HG03460 (cell line): ENCODE measurements around the gene FNDC11.
"Not testable (repeated sequence)": the region's sequence is repeated elsewhere in the genome, so short reads cannot be mapped to it uniquely, and the experiment has no call there.

Source experiments
- ATAC-seq: cut with Tn5 transposase; IDR thresholded peaks from one replicate; pipeline ENCODE4 v1.9.1; 2021; ENCODE audit not compliant: unreplicated experiment

FNDC11 gene

GRCh38 chr20:63552481-63553249 is 1.3 kb upstream of the FNDC11 start:
- peak; percentile 40 for ATAC-seq

DNA sequence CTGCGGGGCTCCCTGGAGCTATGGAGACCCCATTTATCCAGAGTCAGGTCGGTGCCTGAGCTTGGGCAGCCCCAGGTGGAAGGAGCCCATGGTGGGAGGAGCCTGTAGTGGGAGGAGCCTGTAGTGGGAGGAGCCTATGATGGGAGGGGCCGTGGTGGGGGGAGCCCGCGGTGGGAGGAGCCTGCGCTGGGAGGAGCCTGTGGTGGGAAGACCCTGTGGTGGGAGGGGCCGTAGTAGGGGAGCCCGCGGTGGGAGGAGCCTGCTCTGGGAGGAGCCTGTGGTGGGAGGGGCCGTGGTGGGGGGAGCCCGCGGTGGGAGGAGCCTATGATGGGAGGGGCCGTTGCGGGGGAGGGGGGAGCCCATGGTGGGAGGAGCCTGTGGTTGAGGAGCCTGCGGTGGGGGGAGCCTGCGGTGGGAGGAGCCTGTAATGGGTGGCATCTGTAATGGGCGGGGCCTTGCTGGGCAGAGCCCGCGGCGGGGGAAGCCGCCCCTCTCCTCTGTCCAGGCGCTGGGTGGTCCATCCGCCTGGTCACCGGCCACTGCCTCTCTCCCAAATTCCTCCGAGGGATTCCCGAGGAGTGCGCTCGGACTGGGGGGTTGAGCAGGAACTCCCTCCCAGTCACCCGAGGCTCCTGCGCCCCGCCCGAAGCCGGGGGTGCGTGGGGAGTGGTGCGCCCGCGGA is 567 bp upstream of the FNDC11 start:
- ATAC-seq = peak; percentile 37

DNA sequence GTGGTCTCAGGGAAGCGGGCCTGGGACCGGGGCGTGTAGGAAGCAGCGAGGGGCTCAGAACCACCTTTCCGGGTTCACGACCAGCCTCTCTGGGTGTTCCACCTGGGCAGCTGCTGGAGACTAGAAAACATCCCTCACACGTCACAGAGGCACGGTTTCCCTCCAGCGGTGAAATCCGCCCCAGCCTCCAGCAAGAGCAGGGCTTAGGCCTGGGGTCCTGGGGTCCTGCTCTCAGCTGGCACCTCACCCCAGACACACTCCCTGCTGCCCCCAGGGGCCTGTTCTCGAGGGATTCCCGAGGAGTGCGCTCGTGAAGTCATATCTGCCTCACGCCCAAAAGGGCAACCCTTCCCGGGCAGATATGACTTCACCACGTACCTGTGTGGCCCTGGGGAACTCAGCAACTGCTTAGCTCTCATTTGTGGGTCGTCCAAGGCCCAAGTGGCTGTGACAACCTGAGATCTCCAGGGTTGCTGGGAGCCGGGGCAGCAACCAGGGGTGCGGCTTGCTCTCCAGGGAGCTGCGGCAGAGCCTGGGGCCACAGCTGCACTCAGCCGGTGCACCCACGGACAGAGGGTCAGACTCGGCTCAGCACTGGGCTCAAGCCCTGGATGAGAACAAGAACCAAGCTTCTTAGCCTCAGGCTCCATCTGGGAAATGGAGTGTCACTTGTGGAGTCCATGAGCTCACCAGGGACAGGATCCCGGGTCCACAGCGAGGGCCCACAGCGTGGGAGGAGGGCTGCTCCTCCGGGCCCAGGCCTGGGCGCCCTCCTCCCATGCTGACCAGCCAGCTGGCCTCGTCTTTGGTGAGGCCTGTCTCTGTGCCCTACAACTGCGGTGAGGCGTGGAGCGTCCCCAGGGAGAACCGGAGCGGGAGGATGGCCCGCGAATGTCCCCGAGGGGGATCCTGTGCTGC is 661 bp downstream of the FNDC11 start:
- ATAC-seq = no peak

DNA sequence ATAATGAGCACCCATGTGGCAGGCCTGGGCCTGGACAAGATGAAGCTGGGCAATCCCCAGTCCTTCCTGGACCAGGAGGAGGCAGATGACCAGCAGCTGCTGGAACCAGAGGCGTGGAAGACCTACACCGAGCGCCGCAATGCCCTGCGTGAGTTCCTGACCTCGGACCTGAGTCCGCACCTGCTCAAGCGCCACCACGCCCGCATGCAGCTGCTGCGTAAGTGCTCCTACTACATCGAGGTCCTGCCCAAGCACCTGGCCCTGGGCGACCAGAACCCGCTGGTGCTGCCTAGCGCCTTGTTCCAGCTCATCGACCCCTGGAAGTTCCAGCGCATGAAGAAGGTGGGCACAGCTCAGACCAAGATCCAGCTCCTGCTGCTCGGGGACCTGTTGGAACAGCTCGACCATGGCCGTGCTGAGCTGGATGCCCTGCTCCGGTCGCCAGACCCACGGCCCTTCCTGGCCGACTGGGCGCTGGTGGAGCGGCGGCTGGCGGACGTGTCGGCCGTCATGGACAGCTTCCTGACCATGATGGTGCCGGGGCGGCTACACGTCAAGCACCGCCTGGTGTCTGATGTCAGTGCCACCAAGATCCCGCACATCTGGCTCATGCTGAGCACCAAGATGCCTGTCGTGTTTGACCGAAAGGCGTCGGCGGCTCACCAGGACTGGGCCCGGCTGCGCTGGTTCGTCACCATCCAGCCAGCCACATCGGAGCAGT is 1.9 kb downstream of the FNDC11 start:
- ATAC-seq = no peak

GRCh38 chr20:63556873-63557478 is 3.0 kb downstream of the FNDC11 start:
- no peak for ATAC-seq

- no peak for ATAC-seq
Observed at GRCh38 chr20:63557481-63557891, 3.5 kb downstream of the FNDC11 start.

DNA sequence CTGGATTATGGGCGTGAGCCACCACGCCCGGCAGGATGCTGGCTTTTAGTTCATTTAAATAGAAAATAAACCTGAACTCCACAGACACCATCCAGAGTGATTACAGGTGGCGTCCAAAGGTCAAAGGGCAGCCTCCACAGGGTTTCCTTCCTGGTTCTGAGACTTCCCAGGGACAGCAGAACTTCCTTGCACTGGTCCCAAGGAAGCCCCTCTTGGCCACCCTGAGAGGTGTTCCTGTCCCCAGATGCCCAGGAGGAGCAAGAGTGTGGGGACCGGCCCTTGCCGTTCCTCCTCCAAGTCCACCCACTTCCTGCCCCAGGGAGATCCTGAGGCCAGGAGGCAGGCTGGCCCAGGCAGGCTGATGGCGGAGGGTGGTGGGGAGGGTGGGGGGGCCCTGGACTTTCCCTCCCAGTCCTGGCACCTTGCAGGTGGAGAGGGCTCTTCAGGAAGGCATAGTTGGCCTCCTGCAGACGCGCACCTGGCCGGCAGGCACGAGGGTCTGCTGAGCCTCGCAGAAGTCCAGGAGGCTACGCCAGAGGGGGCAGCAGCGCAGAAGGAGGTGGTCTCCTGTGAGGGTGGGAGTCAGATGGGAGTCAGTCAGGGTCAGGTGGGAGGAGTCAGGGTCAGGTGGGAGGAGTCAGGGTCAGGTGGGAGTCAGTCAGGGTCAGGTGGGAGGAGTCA is 5.0 kb downstream of the FNDC11 start:
- ATAC-seq = no peak

- ATAC-seq = not testable (repeated sequence)
Observed at GRCh38 chr20:63559485-63560332, 5.8 kb downstream of the FNDC11 start.

- ATAC-seq = no peak
Observed at GRCh38 chr20:63560333-63560805, 6.4 kb downstream of the FNDC11 start.

DNA sequence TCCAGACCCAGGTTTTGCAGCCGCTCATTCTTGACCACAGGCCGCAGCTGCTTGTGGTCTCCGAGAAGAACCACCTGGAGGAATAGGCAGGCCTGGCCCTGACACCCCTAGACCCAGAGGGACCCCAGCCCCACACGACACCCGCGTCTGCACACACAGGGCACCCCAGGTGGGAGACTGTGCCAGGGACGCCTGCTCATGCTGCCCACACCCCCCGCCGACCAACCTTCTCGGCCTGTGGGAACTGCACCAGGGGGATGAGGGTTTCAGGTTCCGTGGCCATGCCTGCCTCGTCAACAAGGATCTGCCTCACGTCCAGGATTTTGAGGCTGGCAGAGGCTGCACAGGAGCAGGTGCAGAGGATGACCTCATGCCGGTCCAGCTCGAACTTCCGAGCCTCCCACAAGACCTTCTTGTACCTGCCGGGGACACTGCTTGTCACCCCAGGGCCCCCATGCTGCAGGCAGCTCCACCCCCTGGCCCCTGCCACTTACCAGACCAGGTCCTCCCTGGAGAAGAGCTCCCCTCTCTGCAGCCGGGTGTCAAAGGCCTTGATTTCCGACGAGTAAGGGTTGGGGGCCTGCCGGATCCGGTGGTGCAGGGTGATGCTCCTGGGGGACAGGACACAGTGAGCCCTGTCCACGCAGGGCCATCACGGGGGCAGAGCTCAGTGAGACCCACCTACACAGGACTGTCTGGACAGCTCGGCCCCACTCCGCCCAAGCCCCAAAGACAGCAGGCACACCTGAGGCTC is 7.1 kb downstream of the FNDC11 start:
- ATAC-seq = no peak

- no peak for ATAC-seq
Observed at GRCh38 chr20:63561624-63562396, 7.9 kb downstream of the FNDC11 start.

DNA sequence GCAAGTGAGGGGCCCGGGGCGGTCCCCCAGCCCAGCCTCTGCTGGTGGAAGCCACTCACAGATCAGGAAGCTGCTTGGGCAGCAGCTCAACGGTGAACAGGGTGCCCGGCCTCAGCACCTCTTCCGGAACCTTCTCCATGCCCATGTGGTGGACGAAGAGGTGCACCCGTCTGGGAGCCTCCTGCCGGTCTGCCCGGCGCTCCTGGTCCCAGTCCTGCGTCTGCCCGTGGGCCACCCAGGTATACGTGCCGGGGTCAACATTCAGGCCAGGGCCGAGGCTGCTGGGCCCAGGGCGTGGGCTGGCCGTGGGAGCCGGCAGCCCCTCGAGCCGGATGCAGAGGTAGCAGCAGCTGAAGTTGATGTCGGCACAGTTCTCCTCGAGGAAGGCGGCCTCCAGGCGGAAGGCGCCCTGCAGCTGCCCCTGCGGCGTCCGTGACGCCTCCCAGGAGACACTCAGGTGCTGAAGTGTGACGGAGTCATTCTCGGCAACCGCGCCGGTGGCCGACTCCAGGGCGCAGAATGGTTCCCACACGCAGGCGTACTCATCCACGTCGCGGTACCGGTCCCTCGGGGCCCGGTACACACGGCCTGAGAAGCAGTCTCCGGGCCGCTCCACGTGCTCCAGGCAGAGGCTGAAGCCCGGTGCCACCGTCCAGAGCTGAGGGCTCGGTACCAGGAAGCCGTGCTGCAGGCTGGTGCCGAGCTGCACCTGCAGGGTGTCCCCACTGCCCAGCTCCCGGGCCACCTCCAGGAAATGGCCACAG is 8.7 kb downstream of the FNDC11 start:
- ATAC-seq = no peak

DNA sequence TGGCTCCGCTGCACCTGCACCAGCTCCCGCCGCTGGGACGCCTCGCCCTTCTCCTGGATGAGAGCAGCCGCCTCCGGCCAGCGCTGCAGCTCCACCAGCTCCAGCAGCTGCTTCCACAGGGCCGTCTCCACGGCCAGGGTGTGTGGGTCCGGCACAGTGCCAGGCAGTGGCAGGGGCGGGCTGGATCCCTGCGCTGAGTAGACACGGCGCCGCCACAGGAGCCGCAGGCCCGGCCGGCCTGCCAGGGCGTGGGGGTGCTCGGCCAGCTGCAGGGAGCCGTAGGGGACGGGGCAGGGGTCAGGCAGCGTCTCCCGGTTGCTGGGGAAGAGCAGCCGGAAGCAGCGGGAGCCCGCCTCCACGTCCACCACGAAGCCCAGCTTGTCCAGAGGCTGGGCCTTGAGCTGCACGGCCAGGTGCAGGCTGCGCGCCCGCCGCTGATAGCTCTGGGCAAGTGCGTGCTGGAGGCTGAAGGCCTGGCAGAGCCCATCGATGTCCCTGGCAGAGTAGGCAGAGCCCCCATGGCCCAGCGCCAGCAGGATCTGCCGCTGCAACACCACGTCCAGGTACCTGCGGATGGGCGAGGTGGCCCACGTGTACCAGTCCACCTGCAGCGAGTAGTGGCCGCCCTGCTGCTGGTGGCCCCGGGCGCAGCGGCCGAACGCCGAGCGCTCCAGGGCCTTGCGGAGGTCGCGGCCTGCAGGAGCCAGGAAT is 9.4 kb downstream of the FNDC11 start:
- ATAC-seq = no peak

DNA sequence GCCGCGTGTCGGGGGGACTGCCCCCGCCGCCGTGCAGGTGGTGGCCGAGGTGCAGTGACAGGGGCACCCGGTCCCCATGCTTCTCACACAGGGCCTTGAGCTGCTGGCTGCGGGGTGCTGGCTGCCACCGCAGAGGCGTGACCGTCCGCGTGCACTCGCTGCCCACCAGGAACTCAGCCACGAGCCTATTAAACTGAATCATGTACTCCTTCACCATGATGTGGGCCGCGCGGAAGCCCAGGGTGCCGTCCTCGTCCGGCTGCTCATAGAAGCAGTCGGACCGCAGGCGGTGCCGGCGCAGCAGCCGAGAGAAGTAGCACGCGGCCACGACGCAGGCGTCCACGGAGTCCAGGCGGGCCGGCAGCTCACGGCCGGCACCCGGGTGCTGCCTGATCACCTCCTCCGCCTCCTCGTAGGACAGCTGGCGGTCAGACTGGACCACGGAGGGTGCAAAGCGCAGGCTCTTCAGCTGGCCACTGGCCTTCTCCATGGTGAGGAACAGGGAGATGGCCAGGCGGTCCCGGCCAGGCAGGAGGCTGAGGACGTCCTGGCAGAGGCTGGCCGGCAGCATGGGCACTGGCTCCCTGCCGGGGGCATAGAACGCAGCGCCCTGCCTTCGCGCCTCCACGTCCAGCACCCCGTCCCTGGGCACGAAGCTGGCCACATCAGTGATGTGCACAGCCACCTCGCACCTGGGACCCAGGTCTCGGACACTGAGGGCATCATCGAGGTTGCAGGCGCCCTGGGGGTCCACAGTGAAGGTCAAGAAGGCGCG is 10.3 kb downstream of the FNDC11 start:
- ATAC-seq = no peak

GRCh38 chr20:63565021-63565698 is 11.2 kb downstream of the FNDC11 start:
- no peak for ATAC-seq
